Gastrocnemius medialis (tissue), 4 donors: Measurements from ENCODE around the gene RIPOR1. TPM values are rescaled to one million over a fixed set of nuclear protein-coding genes. Genes with fewer than 3 reads are reported as not detected.

Experiments
- ATAC-seq, 2 donors: fragments of 150-250 bp; one replicate each; pipeline ENCODE4 v1.9.1; 2016
- DNase-seq, 2 donors: peaks; one replicate each; pipeline ENCODE4 v3.0.0-alpha.2; 2019
- H3K27ac ChIP-seq, 4 donors: fragments of 200-600 bp; sonication (generic); 1 replicate in 1 of 4; 2 replicates in 3 of 4; pipeline ENCODE4 v1.5.1; 2016 to 2018; ENCODE audit warnings: mild to moderate bottlenecking in 2 of 4, moderate library complexity in 1 of 4
- H3K27me3 ChIP-seq, 3 donors: fragments of 200-600 bp; sonication (generic) in 2 of 3; 1 replicate in 1 of 3; 2 replicates in 2 of 3; pipeline versions ENCODE4 v1.5.1 to v1.6.0; 2016 to 2019; ENCODE audit warnings: mild to moderate bottlenecking in 1 of 3, moderate library complexity in 1 of 3
- H3K36me3 ChIP-seq, 2 donors: fragments of 200-600 bp; sonication (generic) in 1 of 2; one replicate each; pipeline ENCODE4 v1.5.1; 2017 to 2018
- H3K4me1 ChIP-seq, 2 donors: fragments of 200-600 bp; sonication (generic) in 1 of 2; one replicate each; pipeline ENCODE4 v1.5.1; 2016 to 2017; ENCODE audit warnings: mild to moderate bottlenecking in 2 of 2
- H3K4me3 ChIP-seq, 4 donors: fragments of 200-600 bp; sonication (generic) in 3 of 4; 1 replicate in 1 of 4; 2 replicates in 3 of 4; pipeline ENCODE4 v1.5.1; 2016 to 2019; ENCODE audit warnings: mild to moderate bottlenecking in 2 of 4
- H3K9me3 ChIP-seq, 3 donors: fragments of 200-600 bp; sonication (generic) in 2 of 3; 1 replicate in 1 of 3; 2 replicates in 2 of 3; pipeline ENCODE4 v1.5.1; 2016 to 2019
- CTCF ChIP-seq, 5 experiments: fragments of 450-650 bp in 3 of 5; fragments of 200-600 bp in 2 of 5; sonication (generic) in 2 of 5; IDR thresholded peaks in 4 of 5; conservative IDR thresholded peaks in 1 of 5; 1 replicate in 4 of 5; 2 replicates in 1 of 5; pipeline ENCODE4 v1.5.1; 2016 to 2019; ENCODE audit warnings: antibody characterized with exemption in 5 of 5, mild to moderate bottlenecking in 3 of 5, moderate library complexity in 3 of 5
- POLR2A ChIP-seq, 2 donors: fragments of 450-650 bp; IDR thresholded peaks; one replicate each; pipeline ENCODE4 v1.6.1; 2017; ENCODE audit warnings: antibody characterized with exemption in 2 of 2, mild to moderate bottlenecking in 2 of 2, moderate library complexity in 2 of 2
- in situ Hi-C, 4 donors: fragments of 200-750 bp; cut with MboI; loops; one replicate each; pipeline versions ENCODE4 v1.15.0 to v1.8.0; 2017; ENCODE audit warnings: low sequenced_read_pairs in 4 of 4
- intact Hi-C: fragments of 100-400 bp; cut with DNase I; formaldehyde crosslinking; loops from one replicate; pipeline ENCODE4 v1.15.1; 2023; ENCODE audit warnings: low total_unique reads
- total RNA-seq, 4 donors: library from RNA; depleted of rRNA; stranded (reverse); fragments of >200 nt; gene quantifications; one replicate each; pipeline versions ENCODE4 v1.1.0 to v1.2.3, GENCODE V29; 2016

The RIPOR1 gene
- total RNA-seq, 4 donors from 2014 or later, result 10.6 to 65.4 (median 25.1) TPM

GRCh38 chr16:67517155-67517445, 11.5 kb upstream of the RIPOR1 start:
- DNase-seq (no peak), ATAC-seq (no peak)
- TF ChIP-seq POLR2A (IDR thresholded peaks at IDR 0.05) (no peak), CTCF (IDR thresholded peaks at IDR 0.05 in 4 of 5, conservative IDR thresholded peaks at IDR 0.05 in 1 of 5) (no peak)
- H3K27ac ChIP-seq, result no peak overlapping the region
- H3K27me3 ChIP-seq, result no peaks in the 10 kb centered on the region
- no peaks in the 10 kb centered on the region for H3K36me3 ChIP-seq
- intact Hi-C loops (no loop called here), in situ Hi-C loops (loop anchor here in 2 of 4 donors (5.0 to 25.0 kb wide), 2 partner anchors 35 to 120 kb away; partner anchors contain the start of genes AGRP (in 1 of the 2), ATP6V0D1 (in 1 of the 2) and CARMIL2 (in 1 of the 2))
- no peaks in the 10 kb centered on the region for H3K9me3 ChIP-seq
- peaks cover 3 to 4% of the 10 kb centered on the region in 2 donors for H3K4me1 ChIP-seq
- no peak overlapping the region for H3K4me3 ChIP-seq

- in situ Hi-C loops, result loop anchor here in 2 of 4 donors (5.0 to 25.0 kb wide), 2 partner anchors 36 to 119 kb away; partner anchors contain the start of genes AGRP (in 1 of the 2), ATP6V0D1 (in 1 of the 2) and CARMIL2 (in 1 of the 2)
- intact Hi-C loops, result no loop called here
- TF ChIP-seq POLR2A (IDR thresholded peaks at IDR 0.05), result no peak
- no peak for TF ChIP-seq CTCF (IDR thresholded peaks at IDR 0.05 in 4 of 5, conservative IDR thresholded peaks at IDR 0.05 in 1 of 5)
- no peak for DNase-seq
- peaks cover 3 to 4% of the 10 kb centered on the region in 2 donors for H3K4me1 ChIP-seq
- H3K36me3 ChIP-seq, result no peaks in the 10 kb centered on the region
- H3K27me3 ChIP-seq, result no peaks in the 10 kb centered on the region
- H3K4me3 ChIP-seq, result no peak overlapping the region
- H3K9me3 ChIP-seq, result no peaks in the 10 kb centered on the region
- no peak overlapping the region for H3K27ac ChIP-seq
- no peak for ATAC-seq
Observed at GRCh38 chr16:67517661-67518423, 10.8 kb upstream of the RIPOR1 start.

GRCh38 chr16:67518676-67519075, 10.0 kb upstream of the RIPOR1 start:
- ATAC-seq, result no peak
- H3K4me3 ChIP-seq, result no peak overlapping the region
- H3K36me3 ChIP-seq, result no peaks in the 10 kb centered on the region
- no peak for DNase-seq
- in situ Hi-C loops, result loop anchor here in 2 of 4 donors (5.0 to 25.0 kb wide), 2 partner anchors 36 to 119 kb away; partner anchors contain the start of genes AGRP (in 1 of the 2), ATP6V0D1 (in 1 of the 2) and CARMIL2 (in 1 of the 2)
- intact Hi-C loops, result no loop called here
- H3K27ac ChIP-seq, result no peak overlapping the region
- H3K27me3 ChIP-seq, result no peaks in the 10 kb centered on the region
- TF ChIP-seq POLR2A (IDR thresholded peaks at IDR 0.05), result no peak
- TF ChIP-seq CTCF (IDR thresholded peaks at IDR 0.05 in 4 of 5, conservative IDR thresholded peaks at IDR 0.05 in 1 of 5), result no peak
- H3K9me3 ChIP-seq, result no peaks in the 10 kb centered on the region
- H3K4me1 ChIP-seq, result peaks cover 3 to 4% of the 10 kb centered on the region in 2 donors

GRCh38 chr16:67519242-67519641, 9.4 kb upstream of the RIPOR1 start:
- ATAC-seq, result no peak
- Histone ChIP-seq H3K27me3 (no peaks in the 10 kb centered on the region), H3K4me1 (peaks cover 3 to 4% of the 10 kb centered on the region in 2 donors), H3K9me3 (no peaks in the 10 kb centered on the region), H3K36me3 (no peaks in the 10 kb centered on the region), H3K27ac (no peak overlapping the region), H3K4me3 (no peak overlapping the region)
- intact Hi-C loops, result no loop called here
- in situ Hi-C loops, result loop anchor here in 2 of 4 donors (5.0 to 25.0 kb wide), 2 partner anchors 37 to 118 kb away; partner anchors contain the start of genes AGRP (in 1 of the 2), ATP6V0D1 (in 1 of the 2) and CARMIL2 (in 1 of the 2)
- TF ChIP-seq POLR2A (IDR thresholded peaks at IDR 0.05), result no peak
- no peak for DNase-seq
